Cardiac muscle cell (in vitro differentiated cells and primary cell): Measurements from ENCODE around the gene ZDHHC7. TPM values are rescaled to one million over a fixed set of nuclear protein-coding genes. Genes with fewer than 3 reads are reported as not detected.

Experiments used
- DNase-seq, 2 donors: peaks; one replicate each; pipeline versions ENCODE4 v3.0.0 to v3.0.0-alpha.2; 2010 to 2017; ENCODE audit warnings: low read depth in 1 of 2, low spot score in 1 of 2
- H3K27ac ChIP-seq: fragments of 200-600 bp; sonication (generic); 2 replicates; pipeline ENCODE4 v1.5.1; 2016
- H3K27me3 ChIP-seq: fragments of 200-600 bp; sonication (generic); 2 replicates; pipeline ENCODE4 v1.6.0; 2016; ENCODE audit warnings: control low read depth
- H3K36me3 ChIP-seq: fragments of 200-600 bp; sonication (generic); 2 replicates; pipeline ENCODE4 v1.5.1; 2016; ENCODE audit warnings: control low read depth
- H3K4me1 ChIP-seq: fragments of 200-600 bp; sonication (generic); 2 replicates; pipeline ENCODE4 v1.8.1; 2017; ENCODE audit warnings: low read depth, mild to moderate bottlenecking, mixed run types
- H3K4me3 ChIP-seq: fragments of 200-600 bp; sonication (generic); 2 replicates; pipeline ENCODE4 v1.5.1; 2016; ENCODE audit warnings: mild to moderate bottlenecking
- H3K9me3 ChIP-seq: fragments of 200-600 bp; sonication (generic); 2 replicates; pipeline ENCODE4 v1.5.1; 2017; ENCODE audit warnings: low read depth, mild to moderate bottlenecking, control low read depth
- polyA plus RNA-seq: library from polyadenylated mRNA; unstranded; fragments of >200 nt; fragmentation: Nextera tagmentation; extraction: Ambion mirVana; gene quantifications from 2 replicates; pipeline ENCODE4 v1.2.1, GENCODE V29; 2016
- total RNA-seq: library from RNA; depleted of rRNA; stranded (reverse); fragments of >200 nt; gene quantifications from 2 replicates; pipeline ENCODE4 v1.2.3, GENCODE V29; 2016
- TF ChIP-seq, protein P1 (sequence below): IDR thresholded peaks from 2 replicates; pipeline ENCODE4 v1.5.1; 2012; ENCODE audit warnings: low read depth, mild to moderate bottlenecking, low read length

Gene ZDHHC7
- total and polyA plus RNA-seq, 2 experiments from 2014 or later = 57.8 to 70.1 TPM

DNA sequence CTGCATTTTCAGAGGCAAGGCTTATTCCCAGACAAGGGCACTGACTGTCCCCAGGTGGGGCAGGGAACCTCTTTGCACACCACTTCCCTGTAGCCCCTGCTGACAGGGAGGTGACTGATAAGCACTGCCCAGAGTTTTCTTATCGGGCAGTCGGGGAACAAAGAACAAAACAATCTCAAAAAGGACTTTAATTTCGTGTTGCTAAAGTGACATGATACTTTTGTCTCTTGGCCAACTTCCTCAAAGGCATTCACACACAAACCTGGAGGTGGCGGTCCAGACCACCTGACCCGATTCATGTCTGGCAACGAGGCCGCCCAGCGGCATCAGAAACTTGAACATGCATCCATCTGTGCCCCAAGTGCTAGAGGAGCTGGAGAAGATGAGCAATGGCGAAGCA lies 28.9 kb downstream of the ZDHHC7 start:
- TF ChIP-seq, protein P1, sequence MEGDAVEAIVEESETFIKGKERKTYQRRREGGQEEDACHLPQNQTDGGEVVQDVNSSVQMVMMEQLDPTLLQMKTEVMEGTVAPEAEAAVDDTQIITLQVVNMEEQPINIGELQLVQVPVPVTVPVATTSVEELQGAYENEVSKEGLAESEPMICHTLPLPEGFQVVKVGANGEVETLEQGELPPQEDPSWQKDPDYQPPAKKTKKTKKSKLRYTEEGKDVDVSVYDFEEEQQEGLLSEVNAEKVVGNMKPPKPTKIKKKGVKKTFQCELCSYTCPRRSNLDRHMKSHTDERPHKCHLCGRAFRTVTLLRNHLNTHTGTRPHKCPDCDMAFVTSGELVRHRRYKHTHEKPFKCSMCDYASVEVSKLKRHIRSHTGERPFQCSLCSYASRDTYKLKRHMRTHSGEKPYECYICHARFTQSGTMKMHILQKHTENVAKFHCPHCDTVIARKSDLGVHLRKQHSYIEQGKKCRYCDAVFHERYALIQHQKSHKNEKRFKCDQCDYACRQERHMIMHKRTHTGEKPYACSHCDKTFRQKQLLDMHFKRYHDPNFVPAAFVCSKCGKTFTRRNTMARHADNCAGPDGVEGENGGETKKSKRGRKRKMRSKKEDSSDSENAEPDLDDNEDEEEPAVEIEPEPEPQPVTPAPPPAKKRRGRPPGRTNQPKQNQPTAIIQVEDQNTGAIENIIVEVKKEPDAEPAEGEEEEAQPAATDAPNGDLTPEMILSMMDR = no peak
- Histone ChIP-seq H3K27me3 (no peaks in the 10 kb centered on the region), H3K27ac (peak overlapping the region; percentile 62), H3K4me1 (peaks cover 13% of the 10 kb centered on the region), H3K4me3 (no peak overlapping the region), H3K36me3 (peaks cover 24% of the 10 kb centered on the region), H3K9me3 (no peaks in the 10 kb centered on the region)
- peak in 1 of 2 donors; percentile 23 for DNase-seq

DNA sequence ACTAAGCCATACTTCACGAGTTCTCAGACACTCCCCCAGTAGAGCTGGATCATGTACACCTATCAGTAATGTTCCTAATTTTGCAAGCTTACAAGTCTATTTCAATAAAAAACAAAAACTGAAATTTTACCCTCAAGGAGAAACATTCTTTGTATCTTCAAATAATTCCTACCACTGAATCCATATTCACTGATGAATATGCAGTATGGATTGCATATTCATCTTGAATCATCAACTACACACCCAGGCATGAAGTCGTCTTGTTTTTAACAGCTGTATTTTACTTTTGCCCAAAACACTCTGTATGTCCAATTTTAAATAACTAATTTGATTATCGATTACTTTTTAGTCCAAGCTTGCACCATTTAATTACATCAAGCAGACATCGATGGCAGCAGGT lies 31.8 kb downstream of the ZDHHC7 start:
- H3K27me3 ChIP-seq = no peaks in the 10 kb centered on the region
- H3K36me3 ChIP-seq = peaks cover 44% of the 10 kb centered on the region
- DNase-seq = no peak
- no peaks in the 10 kb centered on the region for H3K9me3 ChIP-seq
- peaks cover 13% of the 10 kb centered on the region for H3K4me1 ChIP-seq
- no peak overlapping the region for H3K27ac ChIP-seq
- no peak overlapping the region for H3K4me3 ChIP-seq
- TF ChIP-seq, protein P1 = no peak

DNA sequence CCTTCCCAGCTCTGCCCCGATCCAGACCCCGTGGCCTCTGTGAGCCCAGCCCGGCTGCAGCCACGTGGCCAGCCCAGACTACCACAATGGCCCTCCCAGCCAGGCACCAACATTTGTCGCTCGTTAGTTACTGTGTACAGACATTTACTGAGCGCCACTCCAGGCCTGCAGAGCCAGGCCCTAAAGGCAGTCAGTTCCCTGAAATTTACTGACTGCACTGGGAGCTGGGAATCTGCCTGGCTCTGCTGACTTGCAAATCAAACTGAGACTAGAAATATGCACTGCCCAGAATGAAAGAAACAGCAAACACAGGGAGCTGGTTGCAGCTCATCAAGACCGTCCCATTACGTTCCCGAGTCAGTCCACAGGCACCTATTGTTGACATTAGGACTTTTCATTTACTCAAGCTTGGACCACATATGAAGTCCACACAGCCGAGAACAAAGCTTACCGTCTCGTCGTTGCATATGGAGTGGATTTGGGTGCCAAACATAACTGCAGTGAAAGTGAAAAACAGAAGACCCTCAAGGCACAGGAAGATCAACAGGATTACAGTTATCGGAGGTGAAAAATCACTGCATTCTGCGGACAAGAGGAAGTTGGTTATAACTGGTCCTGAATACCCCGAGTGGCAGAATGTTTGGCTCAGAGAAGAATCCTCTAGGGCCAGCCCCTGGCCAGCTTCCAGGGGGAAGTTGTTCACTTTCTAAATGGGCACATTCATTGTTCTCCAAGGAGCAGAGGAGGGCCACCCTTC lies 34.5 kb downstream of the ZDHHC7 start:
- TF ChIP-seq, protein P1 = no peak
- no peak overlapping the region for H3K4me3 ChIP-seq
- peaks cover 5% of the 10 kb centered on the region for H3K4me1 ChIP-seq
- peaks cover 43% of the 10 kb centered on the region for H3K36me3 ChIP-seq
- H3K27me3 ChIP-seq = no peaks in the 10 kb centered on the region
- peak overlapping the region; percentile 5 for H3K27ac ChIP-seq
- H3K9me3 ChIP-seq = no peaks in the 10 kb centered on the region
- no peak for DNase-seq

DNA sequence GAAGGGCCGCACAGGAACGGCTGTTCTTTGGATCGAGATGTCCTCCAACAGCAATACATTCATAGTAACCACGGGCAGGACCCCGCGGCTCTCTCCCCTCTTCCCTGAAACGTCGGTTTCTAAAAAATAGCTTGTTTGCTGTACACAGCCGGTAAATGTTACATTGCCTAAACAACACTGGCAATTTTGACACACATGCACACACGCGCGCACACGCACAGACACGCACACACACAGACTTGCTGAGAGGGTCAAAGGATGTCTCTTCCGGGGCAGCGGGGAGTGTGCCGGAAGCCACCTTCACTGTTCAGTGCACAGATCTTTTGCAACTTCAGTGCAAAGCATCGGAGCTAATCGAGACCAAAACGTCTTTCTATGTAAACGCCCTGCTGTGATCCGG lies 35.8 kb downstream of the ZDHHC7 start:
- peaks cover 37% of the 10 kb centered on the region for H3K36me3 ChIP-seq
- no peak for DNase-seq
- TF ChIP-seq, protein P1 = no peak

DNA sequence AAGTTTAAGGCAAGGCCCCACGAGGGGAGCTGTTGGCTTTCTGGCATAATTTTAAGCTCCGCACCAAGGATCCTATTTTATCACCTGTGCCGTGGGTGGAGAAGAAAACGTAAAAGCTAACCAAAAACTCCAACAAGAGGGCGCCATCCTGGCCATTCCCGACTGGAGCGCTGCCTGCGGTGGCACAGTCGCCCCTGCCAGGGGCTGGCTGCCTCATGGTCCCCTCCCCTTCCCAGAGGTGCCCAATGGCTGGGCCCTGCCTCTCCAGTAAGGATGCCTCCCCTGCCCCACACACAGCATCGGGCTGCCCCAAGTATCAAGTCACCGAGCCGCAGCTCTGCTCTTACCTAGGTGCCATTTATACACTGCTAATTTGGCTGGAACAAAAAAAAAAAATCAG lies 36.3 kb downstream of the ZDHHC7 start:
- DNase-seq = no peak
- Histone ChIP-seq H3K4me3 (no peak overlapping the region), H3K36me3 (peaks cover 37% of the 10 kb centered on the region), H3K9me3 (no peaks in the 10 kb centered on the region), H3K4me1 (peaks cover 5% of the 10 kb centered on the region), H3K27ac (no peak overlapping the region), H3K27me3 (no peaks in the 10 kb centered on the region)
- TF ChIP-seq, protein P1 = no peak

More for the DNA sequence above, 35.8 kb downstream of the ZDHHC7 start:
- Histone ChIP-seq H3K4me1 (peaks cover 5% of the 10 kb centered on the region), H3K27ac (no peak overlapping the region), H3K4me3 (no peak overlapping the region), H3K27me3 (no peaks in the 10 kb centered on the region), H3K9me3 (no peaks in the 10 kb centered on the region)
